ENCODE results near the gene PI4K2B. TPM values are rescaled to one million over a fixed set of nuclear protein-coding genes. Genes with fewer than 3 reads are reported as not detected.
A peak's percentile ranks its signal among the peaks of the same experiment; 100 is the strongest.
"Not testable (repeated sequence)": the region's sequence is repeated elsewhere in the genome, so short reads cannot be mapped to it uniquely, and the experiment has no call there.

PI4K2B gene
- total and polyA plus RNA-seq, 2 experiments from 2014 or later: 11.8 to 44.1 TPM

GRCh38 chr4:25212822-25213221 lies 21.0 kb upstream of the PI4K2B start:
- H3K9me3 ChIP-seq (ENCODE audit: low read depth): no peaks in the 10 kb centered on the region
- H3K4me2 ChIP-seq: no peak overlapping the region
- 87% methylated on average over 1 of the region's 1 CpG for WGBS (ENCODE audit: low lambda C conversion rate, missing lambda C conversion rate)
- H3K9me2 ChIP-seq (replicated peaks; ENCODE audit: insufficient read depth): no peaks in the 10 kb centered on the region
- no peak for DNase-seq (ENCODE audit: low spot score)
- no peaks in the 10 kb centered on the region for H4K20me1 ChIP-seq (ENCODE audit: insufficient read depth, poor library complexity, severe bottlenecking)
- no peak overlapping the region for H2AFZ ChIP-seq
- no peak overlapping the region for H3K4me3 ChIP-seq
- H3K36me3 ChIP-seq (replicated peaks; ENCODE audit: insufficient read depth, low read depth): no peaks in the 10 kb centered on the region
- TF ChIP-seq CTCF (IDR thresholded peaks at IDR 0.05; ENCODE audit: poor library complexity) (no peak), EZH2 (IDR thresholded peaks at IDR 0.05; ENCODE audit: borderline replicate concordance) (no peak), EZH2phosphoT487 (IDR thresholded peaks at IDR 0.05; ENCODE audit: low read depth, severe bottlenecking, unreplicated experiment) (no peak)
- H3K27ac ChIP-seq: peak overlapping the region; percentile 76
- H3K4me1 ChIP-seq (ENCODE audit: insufficient read depth): peaks cover 7% of the 10 kb centered on the region
- no peaks in the 10 kb centered on the region for H3K79me2 ChIP-seq
- no peaks in the 10 kb centered on the region for H3K27me3 ChIP-seq

GRCh38 chr4:25213347-25213979 lies 20.4 kb upstream of the PI4K2B start:
- Histone ChIP-seq H3K79me2 (no peaks in the 10 kb centered on the region), H2AFZ (no peak overlapping the region), H3K4me1 (ENCODE audit: insufficient read depth) (peaks cover 7% of the 10 kb centered on the region), H3K27ac (peak overlapping the region; percentile 86), H3K9me3 (ENCODE audit: low read depth) (no peaks in the 10 kb centered on the region), H3K27me3 (no peaks in the 10 kb centered on the region), H3K9me2 (replicated peaks; ENCODE audit: insufficient read depth) (no peaks in the 10 kb centered on the region), H3K4me2 (peak overlapping the region; percentile 22), H3K4me3 (no peak overlapping the region), H3K36me3 (replicated peaks; ENCODE audit: insufficient read depth, low read depth) (no peaks in the 10 kb centered on the region), H4K20me1 (ENCODE audit: insufficient read depth, poor library complexity, severe bottlenecking) (no peaks in the 10 kb centered on the region)
- DNase-seq (ENCODE audit: low spot score): peak; percentile 23
- 80% methylated on average over 3 of the region's 3 CpGs for WGBS (ENCODE audit: low lambda C conversion rate, missing lambda C conversion rate)
- no peak for TF ChIP-seq CTCF (IDR thresholded peaks at IDR 0.05; ENCODE audit: poor library complexity)
- TF ChIP-seq EZH2 (IDR thresholded peaks at IDR 0.05; ENCODE audit: borderline replicate concordance): no peak
- no peak for TF ChIP-seq EZH2phosphoT487 (IDR thresholded peaks at IDR 0.05; ENCODE audit: low read depth, severe bottlenecking, unreplicated experiment)

GRCh38 chr4:25214750-25215149 lies 19.1 kb upstream of the PI4K2B start:
- peak overlapping the region; percentile 86 for H3K27ac ChIP-seq
- H3K27me3 ChIP-seq; H3K4me2 ChIP-seq; H3K9me3 ChIP-seq (ENCODE audit: low read depth); H3K4me1 ChIP-seq (ENCODE audit: insufficient read depth); H2AFZ ChIP-seq; H3K36me3 ChIP-seq (replicated peaks; ENCODE audit: insufficient read depth, low read depth); H3K4me3 ChIP-seq; DNase-seq (ENCODE audit: low spot score); H3K9me2 ChIP-seq (replicated peaks; ENCODE audit: insufficient read depth); H3K79me2 ChIP-seq; H4K20me1 ChIP-seq (ENCODE audit: insufficient read depth, poor library complexity, severe bottlenecking): not testable (repeated sequence)
- WGBS (ENCODE audit: low lambda C conversion rate, missing lambda C conversion rate): 89% methylated on average over 1 of the region's 1 CpG

- Histone ChIP-seq H4K20me1 (ENCODE audit: insufficient read depth, poor library complexity, severe bottlenecking) (no peaks in the 10 kb centered on the region), H3K4me3 (no peak overlapping the region), H3K4me2 (no peak overlapping the region), H3K9me2 (replicated peaks; ENCODE audit: insufficient read depth) (no peaks in the 10 kb centered on the region), H3K27ac (no peak overlapping the region), H3K36me3 (replicated peaks; ENCODE audit: insufficient read depth, low read depth) (no peaks in the 10 kb centered on the region), H3K9me3 (ENCODE audit: low read depth) (no peaks in the 10 kb centered on the region), H3K27me3 (no peaks in the 10 kb centered on the region), H2AFZ (no peak overlapping the region), H3K4me1 (ENCODE audit: insufficient read depth) (peaks cover 7% of the 10 kb centered on the region), H3K79me2 (no peaks in the 10 kb centered on the region)
- TF ChIP-seq CTCF (IDR thresholded peaks at IDR 0.05; ENCODE audit: poor library complexity): no peak
- no peak for TF ChIP-seq EZH2phosphoT487 (IDR thresholded peaks at IDR 0.05; ENCODE audit: low read depth, severe bottlenecking, unreplicated experiment)
- no peak for TF ChIP-seq EZH2 (IDR thresholded peaks at IDR 0.05; ENCODE audit: borderline replicate concordance)
- no peak for DNase-seq (ENCODE audit: low spot score)
- WGBS (ENCODE audit: low lambda C conversion rate, missing lambda C conversion rate): 86% methylated on average over 1 of the region's 1 CpG
Observed at GRCh38 chr4:25215511-25215910, 18.3 kb upstream of the PI4K2B start.
